WI38 (cell line): ENCODE results near the gene GPR107.
A peak's percentile ranks its signal among the peaks of the same experiment; 100 is the strongest.

Experiments
- H3K4me3 ChIP-seq: 2 replicates; pipeline ENCODE4 v1.5.1; 2011; ENCODE audit warnings: low read depth, mild to moderate bottlenecking, control low read depth, low read length
- CTCF ChIP-seq: IDR thresholded peaks from 2 replicates; pipeline ENCODE4 v1.5.1; 2012; ENCODE audit warnings: low read depth, mild to moderate bottlenecking, control low read depth, low read length

The GPR107 gene

GRCh38 chr9:130050462-130050861, 3.2 kb upstream of the GPR107 start:
- H3K4me3 ChIP-seq = no peak overlapping the region
- TF ChIP-seq CTCF = no peak

- TF ChIP-seq CTCF = no peak
- no peak overlapping the region for H3K4me3 ChIP-seq
Measured at GRCh38 chr9:130051855-130052254, 1.9 kb upstream of the GPR107 start.

GRCh38 chr9:130053109-130053503, 600 bp upstream of the GPR107 start:
- peak overlapping the region; percentile 93 for H3K4me3 ChIP-seq
- no peak for TF ChIP-seq CTCF

GRCh38 chr9:130054325-130054786, 650 bp downstream of the GPR107 start:
- no peak for TF ChIP-seq CTCF
- peak overlapping the region; percentile 93 for H3K4me3 ChIP-seq

GRCh38 chr9:130054820-130055219, 1.1 kb downstream of the GPR107 start:
- no peak for TF ChIP-seq CTCF
- peak overlapping the region; percentile 93 for H3K4me3 ChIP-seq

GRCh38 chr9:130058154-130058553, 4.4 kb downstream of the GPR107 start:
- no peak overlapping the region for H3K4me3 ChIP-seq
- TF ChIP-seq CTCF = 0 out of 2 replicates have a peak, but pooled peaks have one; percentile 10

- no peak overlapping the region for H3K4me3 ChIP-seq
- TF ChIP-seq CTCF = no peak
Measured at GRCh38 chr9:130058887-130059286, 5.2 kb downstream of the GPR107 start.
